ENCODE measurements around the gene SMURF2.
"Not testable (repeated sequence)": the region's sequence is repeated elsewhere in the genome, so short reads cannot be mapped to it uniquely, and the experiment has no call there.

SMURF2 gene

GRCh38 chr17:64661976-64662773 is at the start of gene SMURF2:
Gene SMURF2 (minus strand): TSS chr17:64662307. CDS start chr17:64661880, 427 bp downstream.
- peak; percentile 82 for DNase-seq

GRCh38 chr17:64709481-64709880 is 47.4 kb upstream of the SMURF2 start:
- DNase-seq = no peak

GRCh38 chr17:64707050-64707591 is 45.0 kb upstream of the SMURF2 start:
- DNase-seq = no peak

GRCh38 chr17:64706224-64707049 is 44.3 kb upstream of the SMURF2 start:
- DNase-seq = no peak

GRCh38 chr17:64702815-64703214 is 40.7 kb upstream of the SMURF2 start:
- no peak for DNase-seq

- DNase-seq = no peak
Measured at GRCh38 chr17:64698725-64699124, 36.6 kb upstream of the SMURF2 start.

GRCh38 chr17:64694207-64694606 is 32.1 kb upstream of the SMURF2 start:
- no peak for DNase-seq

GRCh38 chr17:64692187-64692586 is 30.1 kb upstream of the SMURF2 start:
- DNase-seq = no peak

GRCh38 chr17:64689106-64689505 is 27.0 kb upstream of the SMURF2 start:
- DNase-seq = no peak

- no peak for DNase-seq
Measured at GRCh38 chr17:64688481-64688880, 26.4 kb upstream of the SMURF2 start.

GRCh38 chr17:64687961-64688360 is 25.9 kb upstream of the SMURF2 start:
- DNase-seq = no peak

GRCh38 chr17:64687376-64687775 is 25.3 kb upstream of the SMURF2 start:
- no peak for DNase-seq

GRCh38 chr17:64686705-64687104 is 24.6 kb upstream of the SMURF2 start:
- DNase-seq = no peak

GRCh38 chr17:64685705-64686104 is 23.6 kb upstream of the SMURF2 start:
- no peak for DNase-seq

GRCh38 chr17:64683796-64684195 is 21.7 kb upstream of the SMURF2 start:
- no peak for DNase-seq

GRCh38 chr17:64682261-64683181 is 20.4 kb upstream of the SMURF2 start:
- no peak for DNase-seq

- DNase-seq = no peak
Measured at GRCh38 chr17:64679710-64680216, 17.7 kb upstream of the SMURF2 start.

- DNase-seq = no peak
Measured at GRCh38 chr17:64676763-64677162, 14.7 kb upstream of the SMURF2 start.

GRCh38 chr17:64670843-64671590 is 8.9 kb upstream of the SMURF2 start:
- not testable (repeated sequence) for DNase-seq

GRCh38 chr17:64667807-64668721 is 6.0 kb upstream of the SMURF2 start:
- DNase-seq = not testable (repeated sequence)

All from stimulated activated CD8-positive, alpha-beta memory T cell treated with anti-CD3 and anti-CD28 coated beads, Interleukin-4, amount 100 ng/mL, for 48 hours (primary cell).